Muscle layer of colon (tissue), 2 donors: ENCODE data around the gene ZNF816.
A peak's percentile ranks its signal among the peaks of the same experiment; 100 is the strongest.
"Not testable (repeated sequence)": the region's sequence is repeated elsewhere in the genome, so short reads cannot be mapped to it uniquely, and the experiment has no call there.

Source experiments
- H3K27ac ChIP-seq: one replicate; pipeline ENCODE4 v1.7.0; 2013; ENCODE audit warnings: low read depth, mild to moderate bottlenecking, low read length, moderate library complexity
- H3K27me3 ChIP-seq, 2 donors: one replicate each; pipeline ENCODE4 v1.7.0; 2013; ENCODE audit warnings: low read length in 2 of 2, mild to moderate bottlenecking in 2 of 2; ENCODE audit not compliant: insufficient read depth in 2 of 2, control insufficient read depth in 1 of 2
- H3K36me3 ChIP-seq: one replicate; pipeline ENCODE4 v1.7.0; 2013; ENCODE audit warnings: mild to moderate bottlenecking, low read length; ENCODE audit not compliant: insufficient read depth
- H3K4me1 ChIP-seq: one replicate; pipeline ENCODE4 v1.7.0; 2013; ENCODE audit warnings: mild to moderate bottlenecking, low read length; ENCODE audit not compliant: insufficient read depth
- H3K4me3 ChIP-seq, 2 donors: one replicate each; pipeline ENCODE4 v1.7.0; 2013; ENCODE audit warnings: low read length in 2 of 2, low read depth in 1 of 2, mild to moderate bottlenecking in 1 of 2, moderate library complexity in 1 of 2
- H3K9ac ChIP-seq: one replicate; pipeline ENCODE4 v1.7.0; 2013; ENCODE audit warnings: low read length
- H3K9me3 ChIP-seq: one replicate; pipeline ENCODE4 v1.7.0; 2013; ENCODE audit warnings: mild to moderate bottlenecking, low read length
- donor health status: abdominal sarcoma.
- donor health status: Adenocarcinoma of cecum.

Gene ZNF816

DNA sequence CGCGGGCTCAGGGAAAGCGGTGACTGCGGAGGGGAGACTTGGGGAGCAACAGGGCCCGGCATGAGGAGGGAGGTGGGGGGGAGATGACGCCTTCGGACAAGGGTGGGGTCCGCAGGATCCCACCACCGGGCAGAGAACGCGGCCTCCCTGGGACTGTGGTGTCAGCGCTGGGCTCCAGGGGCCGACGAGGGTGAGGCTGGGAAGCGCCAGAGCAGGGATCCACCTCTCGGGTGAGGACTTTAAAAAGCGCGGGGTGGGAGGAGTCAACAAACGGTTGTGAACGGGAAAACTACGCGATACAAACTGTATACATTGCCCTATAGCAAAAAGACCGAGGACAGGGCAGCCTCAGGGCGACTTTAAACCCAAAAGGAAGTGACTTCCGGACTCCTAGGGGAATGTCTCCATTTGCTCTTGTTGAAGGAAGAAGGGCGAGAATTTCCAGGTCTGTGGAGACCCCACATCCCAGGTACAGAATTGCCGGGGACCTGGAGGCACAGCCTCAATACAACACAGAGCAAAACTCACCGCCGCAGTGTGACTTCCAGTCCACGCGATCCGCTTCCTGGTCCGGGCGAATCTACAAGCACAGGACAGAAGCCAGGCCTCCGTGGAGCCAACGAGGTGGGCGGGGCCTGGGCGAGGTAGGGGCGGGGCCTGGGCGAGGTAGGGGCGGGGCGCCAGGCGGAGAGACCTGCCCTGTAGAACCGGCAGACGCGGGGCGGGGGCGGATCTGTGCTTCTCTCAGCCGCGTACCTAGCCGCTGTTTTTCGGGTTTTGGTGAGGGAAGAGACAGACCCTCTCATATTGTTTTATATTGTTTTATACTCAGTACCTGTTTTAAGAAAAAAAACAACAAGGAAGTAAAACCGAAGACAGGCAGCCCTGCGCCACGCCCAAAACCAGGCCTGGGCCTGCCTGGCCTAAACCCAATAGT lies 39.6 kb downstream of the ZNF816 start, which contains the start of gene ZNF888:
ZNF888 (minus strand) TSS at position 588 of the 937 bp plus-strand sequence. CDS start 5,555 bp downstream, outside the sequence.
- Histone ChIP-seq H3K36me3 (no peaks in the 10 kb centered on the region), H3K27ac (peak within 1 kb of the TSS; percentile 71), H3K27me3 (no peaks in the 10 kb centered on the region), H3K4me1 (peaks cover 10% of the 10 kb centered on the region), H3K9ac (peak within 1 kb of the TSS; percentile 84), H3K4me3 (peak within 1 kb of the TSS; percentile 53 to 99), H3K9me3 (no peaks in the 10 kb centered on the region)

DNA sequence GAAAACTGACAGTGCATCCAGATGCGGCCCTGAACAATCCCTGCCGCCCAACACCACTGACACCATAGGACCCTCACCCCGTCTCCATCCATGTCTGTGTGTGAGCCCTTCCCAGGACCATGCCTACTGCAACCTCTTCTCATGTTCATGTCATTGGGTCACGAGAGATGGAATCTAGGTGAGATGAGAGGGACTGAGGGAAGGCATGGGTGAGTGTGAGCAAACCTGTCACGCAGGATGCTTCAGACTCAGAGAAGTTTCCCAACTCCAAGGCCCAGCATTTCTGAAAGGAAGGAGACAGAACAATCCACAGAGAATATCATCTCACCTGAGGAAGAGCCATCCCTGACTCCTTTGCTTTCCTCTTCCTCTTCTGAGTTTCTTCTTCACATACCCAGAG lies 45.1 kb downstream of the ZNF816 start:
- Histone ChIP-seq H3K9me3 (no peaks in the 10 kb centered on the region), H3K9ac (no peak overlapping the region), H3K4me1 (peaks cover 3% of the 10 kb centered on the region), H3K4me3 (no peak overlapping the region), H3K27ac (no peak overlapping the region), H3K36me3 (no peaks in the 10 kb centered on the region), H3K27me3 (no peaks in the 10 kb centered on the region)

DNA sequence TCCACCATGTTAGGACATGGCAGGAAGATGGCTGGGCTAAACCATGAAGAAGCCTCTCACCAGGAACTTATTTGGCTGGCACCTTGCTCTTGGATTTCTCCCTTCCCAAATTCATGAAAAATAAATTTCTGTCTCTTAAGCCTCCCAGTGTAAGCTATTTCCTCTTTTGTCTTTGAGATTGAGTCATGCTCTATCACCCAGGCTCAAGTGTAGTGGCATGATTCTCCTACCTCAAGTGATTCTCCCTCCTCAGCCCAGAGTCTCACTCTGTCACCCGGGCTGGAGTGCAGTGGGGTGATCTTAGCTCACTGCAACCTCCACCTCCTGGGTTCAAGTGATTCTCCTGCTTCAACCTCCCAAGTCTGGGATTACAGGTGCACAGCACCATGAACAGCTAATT lies 52.0 kb downstream of the ZNF816 start:
- Histone ChIP-seq H3K9me3 (no peaks in the 10 kb centered on the region), H3K9ac (no peak overlapping the region), H3K36me3 (no peaks in the 10 kb centered on the region), H3K4me3 (no peak overlapping the region), H3K27ac (no peak overlapping the region), H3K4me1 (no peaks in the 10 kb centered on the region), H3K27me3 (no peaks in the 10 kb centered on the region)

DNA sequence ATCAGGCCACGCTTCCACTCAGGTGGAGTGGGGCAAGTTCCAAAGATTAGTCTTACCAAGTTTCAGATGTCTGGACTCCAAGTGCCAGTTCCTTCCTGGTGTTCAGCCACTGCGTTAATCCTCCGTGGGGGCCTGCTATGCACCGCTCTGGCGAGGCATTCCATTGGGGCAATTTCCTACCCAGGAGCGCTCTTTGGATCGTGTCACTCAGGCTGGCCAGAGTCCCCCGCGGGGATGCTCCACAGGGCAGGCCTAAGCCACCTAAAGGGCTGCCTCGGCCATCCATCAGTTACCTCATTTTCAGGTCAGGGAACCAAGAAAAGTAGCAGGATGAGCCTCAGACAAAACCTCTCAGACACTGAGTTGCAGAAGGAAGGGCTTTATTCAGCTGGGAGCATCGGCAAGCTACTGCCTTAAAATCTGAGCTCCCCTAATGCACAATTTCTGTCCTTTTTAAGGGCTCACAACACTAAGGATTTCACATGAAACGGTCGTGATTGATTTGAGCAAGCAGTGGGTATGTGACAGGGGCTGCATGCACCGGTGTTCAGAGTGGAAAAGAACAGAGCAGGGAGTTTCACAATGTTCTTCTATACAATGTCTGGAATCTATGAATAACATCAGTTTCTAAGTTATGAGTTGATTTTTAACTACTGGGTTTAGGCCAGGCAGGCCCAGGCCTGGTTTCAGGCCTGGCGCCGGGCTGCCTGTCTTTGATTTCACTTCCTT lies 58.5 kb downstream of the ZNF816 start:
- not testable (repeated sequence) for H3K4me1 ChIP-seq, H3K27ac ChIP-seq, H3K27me3 ChIP-seq, H3K36me3 ChIP-seq, H3K9ac ChIP-seq, H3K9me3 ChIP-seq, H3K4me3 ChIP-seq

DNA sequence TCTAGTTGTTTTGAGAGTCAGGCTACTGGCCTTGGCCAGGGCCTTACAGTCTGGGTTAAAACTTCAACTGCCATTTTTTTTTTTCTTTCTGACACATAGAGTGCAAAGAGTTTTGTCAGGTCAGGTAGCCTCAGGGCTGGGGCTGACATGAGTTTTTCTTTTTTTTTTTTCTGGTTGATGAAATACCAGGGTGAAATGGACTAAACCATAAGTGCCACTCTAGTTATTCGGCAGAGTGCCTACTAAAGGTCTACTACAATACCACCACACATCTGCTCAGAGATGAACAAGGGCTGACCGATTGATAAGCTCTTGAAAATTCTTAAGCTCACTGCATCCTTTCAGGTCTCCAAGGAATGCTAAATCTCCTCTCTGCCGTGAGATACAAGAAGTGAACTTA lies 60.8 kb downstream of the ZNF816 start:
- Histone ChIP-seq H3K27ac (no peak overlapping the region), H3K4me3 (no peak overlapping the region), H3K9ac (no peak overlapping the region), H3K27me3 (no peaks in the 10 kb centered on the region), H3K9me3 (no peaks in the 10 kb centered on the region), H3K4me1 (peaks cover 5% of the 10 kb centered on the region), H3K36me3 (no peaks in the 10 kb centered on the region)
